Mucosa of stomach (tissue), 1 donor: Measurements from ENCODE around the gene CD36.

Source experiments
- H3K27me3 ChIP-seq: one replicate; pipeline ENCODE4 v1.7.0; 2013; ENCODE audit warnings: mild to moderate bottlenecking, low read length; ENCODE audit not compliant: control insufficient read depth, insufficient read depth
- H3K36me3 ChIP-seq: one replicate; pipeline ENCODE4 v1.7.0; 2013; ENCODE audit warnings: low read length; ENCODE audit not compliant: control insufficient read depth, insufficient read depth
- H3K4me1 ChIP-seq: one replicate; pipeline ENCODE4 v1.7.0; 2013; ENCODE audit warnings: mild to moderate bottlenecking, low read length; ENCODE audit not compliant: control insufficient read depth, insufficient read depth
- H3K4me3 ChIP-seq: one replicate; pipeline ENCODE4 v1.7.0; 2013; ENCODE audit warnings: low read length
- H3K9ac ChIP-seq: one replicate; pipeline ENCODE4 v1.7.0; 2013; ENCODE audit warnings: mild to moderate bottlenecking, low read length, moderate library complexity
- H3K9me3 ChIP-seq: one replicate; pipeline ENCODE4 v1.7.0; 2013; ENCODE audit warnings: mild to moderate bottlenecking, low read length, moderate library complexity; ENCODE audit not compliant: control insufficient read depth
- donor health status: Pancreatic carcinoma.

Gene CD36

GRCh38 chr7:80609751-80610150 lies 28.7 kb upstream of the CD36 start:
- Histone ChIP-seq H3K4me1 (peaks cover 35% of the 10 kb centered on the region), H3K9ac (no peak overlapping the region), H3K27me3 (no peaks in the 10 kb centered on the region), H3K9me3 (no peaks in the 10 kb centered on the region), H3K36me3 (no peaks in the 10 kb centered on the region), H3K4me3 (no peak overlapping the region)

- Histone ChIP-seq H3K9ac (no peak overlapping the region), H3K4me3 (no peak overlapping the region), H3K9me3 (no peaks in the 10 kb centered on the region), H3K4me1 (peaks cover 35% of the 10 kb centered on the region), H3K36me3 (no peaks in the 10 kb centered on the region), H3K27me3 (no peaks in the 10 kb centered on the region)
Measured at GRCh38 chr7:80611353-80611752, 27.1 kb upstream of the CD36 start.

GRCh38 chr7:80611779-80612178 lies 26.7 kb upstream of the CD36 start:
- no peaks in the 10 kb centered on the region for H3K36me3 ChIP-seq
- H3K27me3 ChIP-seq: no peaks in the 10 kb centered on the region
- peaks cover 35% of the 10 kb centered on the region for H3K4me1 ChIP-seq
- no peak overlapping the region for H3K9ac ChIP-seq
- H3K9me3 ChIP-seq: no peaks in the 10 kb centered on the region
- H3K4me3 ChIP-seq: no peak overlapping the region

- Histone ChIP-seq H3K9ac (no peak overlapping the region), H3K4me1 (peaks cover 30% of the 10 kb centered on the region), H3K36me3 (no peaks in the 10 kb centered on the region), H3K9me3 (no peaks in the 10 kb centered on the region), H3K27me3 (no peaks in the 10 kb centered on the region), H3K4me3 (no peak overlapping the region)
Measured at GRCh38 chr7:80612880-80613279, 25.6 kb upstream of the CD36 start.

GRCh38 chr7:80613519-80613918 lies 24.9 kb upstream of the CD36 start:
- H3K4me1 ChIP-seq: peaks cover 26% of the 10 kb centered on the region
- H3K9ac ChIP-seq: no peak overlapping the region
- H3K36me3 ChIP-seq: no peaks in the 10 kb centered on the region
- H3K9me3 ChIP-seq: no peaks in the 10 kb centered on the region
- H3K27me3 ChIP-seq: no peaks in the 10 kb centered on the region
- H3K4me3 ChIP-seq: no peak overlapping the region

- no peak overlapping the region for H3K9ac ChIP-seq
- no peak overlapping the region for H3K4me3 ChIP-seq
- no peaks in the 10 kb centered on the region for H3K36me3 ChIP-seq
- no peaks in the 10 kb centered on the region for H3K27me3 ChIP-seq
- peaks cover 12% of the 10 kb centered on the region for H3K4me1 ChIP-seq
- no peaks in the 10 kb centered on the region for H3K9me3 ChIP-seq
Measured at GRCh38 chr7:80614851-80615271, 23.6 kb upstream of the CD36 start.

- H3K36me3 ChIP-seq: no peaks in the 10 kb centered on the region
- H3K4me3 ChIP-seq: no peak overlapping the region
- no peaks in the 10 kb centered on the region for H3K27me3 ChIP-seq
- no peaks in the 10 kb centered on the region for H3K9me3 ChIP-seq
- no peak overlapping the region for H3K9ac ChIP-seq
- no peaks in the 10 kb centered on the region for H3K4me1 ChIP-seq
Measured at GRCh38 chr7:80618096-80618495, 20.3 kb upstream of the CD36 start.

GRCh38 chr7:80619741-80620140 lies 18.7 kb upstream of the CD36 start:
- Histone ChIP-seq H3K4me3 (no peak overlapping the region), H3K27me3 (no peaks in the 10 kb centered on the region), H3K9ac (no peak overlapping the region), H3K36me3 (no peaks in the 10 kb centered on the region), H3K9me3 (no peaks in the 10 kb centered on the region), H3K4me1 (no peaks in the 10 kb centered on the region)

- Histone ChIP-seq H3K9me3 (no peaks in the 10 kb centered on the region), H3K4me3 (no peak overlapping the region), H3K36me3 (no peaks in the 10 kb centered on the region), H3K9ac (no peak overlapping the region), H3K4me1 (no peaks in the 10 kb centered on the region), H3K27me3 (no peaks in the 10 kb centered on the region)
Measured at GRCh38 chr7:80622541-80622940, 15.9 kb upstream of the CD36 start.

- Histone ChIP-seq H3K9me3 (no peaks in the 10 kb centered on the region), H3K4me3 (no peak overlapping the region), H3K4me1 (no peaks in the 10 kb centered on the region), H3K36me3 (no peaks in the 10 kb centered on the region), H3K27me3 (no peaks in the 10 kb centered on the region), H3K9ac (no peak overlapping the region)
Measured at GRCh38 chr7:80623503-80624252, 14.8 kb upstream of the CD36 start.

GRCh38 chr7:80624763-80625162 lies 13.7 kb upstream of the CD36 start:
- Histone ChIP-seq H3K36me3 (no peaks in the 10 kb centered on the region), H3K9ac (no peak overlapping the region), H3K27me3 (no peaks in the 10 kb centered on the region), H3K9me3 (no peaks in the 10 kb centered on the region), H3K4me1 (no peaks in the 10 kb centered on the region), H3K4me3 (no peak overlapping the region)

- no peaks in the 10 kb centered on the region for H3K9me3 ChIP-seq
- H3K36me3 ChIP-seq: no peaks in the 10 kb centered on the region
- H3K9ac ChIP-seq: no peak overlapping the region
- H3K4me3 ChIP-seq: no peak overlapping the region
- H3K4me1 ChIP-seq: no peaks in the 10 kb centered on the region
- no peaks in the 10 kb centered on the region for H3K27me3 ChIP-seq
Measured at GRCh38 chr7:80629023-80629422, 9.4 kb upstream of the CD36 start.
